Smooth muscle cell (in vitro differentiated cells): Measurements from ENCODE around the gene SAFB2. TPM values are rescaled to one million over a fixed set of nuclear protein-coding genes. Genes with fewer than 3 reads are reported as not detected.

ENCODE experiments used
- DNase-seq: peaks from one replicate; lab custom pipeline; 2025; ENCODE audit not compliant: unreplicated experiment; lab: John Stamatoyannopoulos, UW
- H2AFZ ChIP-seq: fragments of 200-600 bp; sonication (generic); 2 replicates; pipeline ENCODE4 v1.6.0; 2016; ENCODE audit warnings: antibody characterized with exemption, low read depth, mild to moderate bottlenecking
- H3F3A ChIP-seq: fragments of 200-600 bp; sonication (generic); 2 replicates; pipeline ENCODE4 v1.6.0; 2017; ENCODE audit warnings: antibody characterized with exemption, low read depth
- H3K27ac ChIP-seq: fragments of 200-600 bp; sonication (generic); 2 replicates; pipeline ENCODE4 v1.5.1; 2016; ENCODE audit warnings: low read depth, mild to moderate bottlenecking
- H3K27me3 ChIP-seq: fragments of 200-600 bp; sonication (generic); 2 replicates; pipeline ENCODE4 v1.6.1; 2016; ENCODE audit warnings: low read depth, mild to moderate bottlenecking
- H3K36me3 ChIP-seq: fragments of 200-600 bp; sonication (generic); 2 replicates; pipeline ENCODE4 v1.5.1; 2016; ENCODE audit warnings: low read depth
- H3K4me1 ChIP-seq: fragments of 200-600 bp; sonication (generic); 2 replicates; pipeline ENCODE4 v1.5.1; 2016; ENCODE audit warnings: low read depth
- H3K4me2 ChIP-seq: fragments of 200-600 bp; sonication (generic); 2 replicates; pipeline ENCODE4 v1.6.0; 2016; ENCODE audit warnings: mild to moderate bottlenecking
- H3K4me3 ChIP-seq: fragments of 200-600 bp; sonication (generic); 2 replicates; pipeline ENCODE4 v1.5.1; 2016; ENCODE audit warnings: mild to moderate bottlenecking
- H3K79me2 ChIP-seq: fragments of 200-600 bp; sonication (generic); 2 replicates; pipeline ENCODE4 v1.6.0; 2016; ENCODE audit warnings: low read depth, mild to moderate bottlenecking
- H3K9ac ChIP-seq: fragments of 200-600 bp; sonication (generic); 2 replicates; pipeline ENCODE4 v1.6.0; 2016; ENCODE audit warnings: low read depth
- H3K9me3 ChIP-seq: fragments of 200-600 bp; sonication (generic); replicated peaks from 2 replicates; pipeline ENCODE4 v1.5.1; 2016; ENCODE audit warnings: low read depth
- H4K20me1 ChIP-seq: fragments of 200-600 bp; sonication (generic); 2 replicates; pipeline ENCODE4 v1.6.0; 2016; ENCODE audit warnings: low read depth
- WGBS: methylation state at CpG from one replicate; pipeline ENCODE4 v1.1.7; 2016; ENCODE audit warnings: low lambda C conversion rate; 5-methylcytosine and 5-hydroxymethylcytosine counted together
- polyA plus RNA-seq: library from polyadenylated mRNA; unstranded; fragments of >200 nt; fragmentation: Nextera tagmentation; extraction: Ambion mirVana; gene quantifications from 2 replicates; pipeline ENCODE4 v1.2.1, GENCODE V29; 2016
- total RNA-seq: library from RNA; depleted of rRNA; stranded (reverse); fragments of >200 nt; gene quantifications from 2 replicates; pipeline ENCODE4 v1.2.3, GENCODE V29; 2014
- TF ChIP-seq, protein P1 (sequence below): fragments of 200-600 bp; sonication (generic); IDR thresholded peaks from 2 replicates; pipeline ENCODE4 v1.5.1; 2017; ENCODE audit warnings: borderline replicate concordance, mild to moderate bottlenecking, antibody characterized with exemption; ENCODE audit not compliant: insufficient read depth, poor library complexity, severe bottlenecking

SAFB2 gene
- total and polyA plus RNA-seq, 2 experiments from 2014 or later: 28.9 to 44.9 TPM

DNA sequence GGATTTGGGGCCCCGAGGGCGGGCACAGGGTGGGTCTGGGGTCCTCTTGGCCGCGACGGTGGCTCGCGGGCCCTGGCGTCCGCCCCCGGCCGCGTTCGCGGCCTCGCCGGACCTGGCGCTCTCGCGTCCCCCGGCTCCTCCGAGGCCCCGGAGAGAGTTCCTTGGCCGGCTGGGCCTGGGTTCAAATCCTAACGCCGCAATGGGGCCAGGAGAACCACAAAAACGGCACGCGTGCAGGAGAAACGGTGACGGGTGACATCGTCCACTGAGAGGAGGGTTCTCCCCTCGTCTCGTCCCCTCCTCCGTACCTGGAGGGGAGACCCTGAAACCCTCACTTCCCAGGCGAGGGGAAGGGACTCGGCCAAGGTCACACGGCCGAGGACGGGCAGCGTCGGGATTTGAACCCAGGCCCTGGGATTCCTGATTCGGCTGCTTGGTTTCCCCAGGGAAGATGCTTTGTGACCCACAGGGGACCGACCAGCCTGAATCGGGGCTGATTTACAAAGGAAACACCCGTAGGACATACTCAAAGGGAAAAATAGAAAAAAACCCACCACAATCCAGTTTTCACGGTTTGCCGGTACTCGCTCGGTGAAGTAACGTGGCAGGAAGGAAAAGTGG, 931 bp upstream of the SAFB2 start:
- Histone ChIP-seq H4K20me1 (peaks cover 70% of the 10 kb centered on the region), H3K4me2 (peak overlapping the region; percentile 97)
- WGBS: under 1% methylated on average over 49 of the region's 50 CpGs

DNA sequence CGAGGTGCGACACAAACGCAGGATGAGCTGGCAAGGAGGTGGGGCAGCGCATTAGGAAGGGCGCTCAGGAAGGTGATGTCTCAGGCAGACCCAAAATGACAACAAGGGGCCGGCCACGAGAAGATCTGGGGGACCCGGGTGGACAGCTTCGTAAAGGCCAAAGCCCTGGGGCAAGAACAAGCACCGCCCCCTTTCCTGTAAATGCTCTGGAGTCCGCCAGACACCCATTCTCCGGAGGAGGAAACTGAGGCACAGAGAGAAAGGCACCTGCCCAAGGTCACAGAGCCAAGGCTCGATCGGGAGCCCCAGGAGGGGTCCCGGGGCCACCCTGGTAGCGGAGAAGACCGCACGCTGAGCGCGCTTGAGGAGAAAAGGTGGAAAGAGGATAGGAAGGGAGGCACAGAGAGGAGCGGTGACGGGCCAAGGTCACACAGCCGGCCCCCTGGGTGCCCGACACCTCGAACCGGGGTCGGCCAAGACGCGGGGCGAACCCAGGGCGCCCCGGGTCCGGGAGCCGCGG, 571 bp downstream of the SAFB2 start:
- peak overlapping the region; percentile 86 for H3K4me3 ChIP-seq
- peak overlapping the region; percentile 95 for H3K27ac ChIP-seq
- no peaks in the 10 kb centered on the region for H3K9me3 ChIP-seq
- DNase-seq: no peak
- peaks cover 25% of the 10 kb centered on the region for H3K4me1 ChIP-seq
- peak overlapping the region; percentile 98 for H3K4me2 ChIP-seq
- H3F3A ChIP-seq: peaks cover 9% of the 10 kb centered on the region
- H3K79me2 ChIP-seq: peaks cover 92% of the 10 kb centered on the region
- TF ChIP-seq, protein P1, sequence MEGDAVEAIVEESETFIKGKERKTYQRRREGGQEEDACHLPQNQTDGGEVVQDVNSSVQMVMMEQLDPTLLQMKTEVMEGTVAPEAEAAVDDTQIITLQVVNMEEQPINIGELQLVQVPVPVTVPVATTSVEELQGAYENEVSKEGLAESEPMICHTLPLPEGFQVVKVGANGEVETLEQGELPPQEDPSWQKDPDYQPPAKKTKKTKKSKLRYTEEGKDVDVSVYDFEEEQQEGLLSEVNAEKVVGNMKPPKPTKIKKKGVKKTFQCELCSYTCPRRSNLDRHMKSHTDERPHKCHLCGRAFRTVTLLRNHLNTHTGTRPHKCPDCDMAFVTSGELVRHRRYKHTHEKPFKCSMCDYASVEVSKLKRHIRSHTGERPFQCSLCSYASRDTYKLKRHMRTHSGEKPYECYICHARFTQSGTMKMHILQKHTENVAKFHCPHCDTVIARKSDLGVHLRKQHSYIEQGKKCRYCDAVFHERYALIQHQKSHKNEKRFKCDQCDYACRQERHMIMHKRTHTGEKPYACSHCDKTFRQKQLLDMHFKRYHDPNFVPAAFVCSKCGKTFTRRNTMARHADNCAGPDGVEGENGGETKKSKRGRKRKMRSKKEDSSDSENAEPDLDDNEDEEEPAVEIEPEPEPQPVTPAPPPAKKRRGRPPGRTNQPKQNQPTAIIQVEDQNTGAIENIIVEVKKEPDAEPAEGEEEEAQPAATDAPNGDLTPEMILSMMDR: no peak
- peak overlapping the region; percentile 89 for H2AFZ ChIP-seq
- H3K27me3 ChIP-seq: no peaks in the 10 kb centered on the region
- peaks cover 69% of the 10 kb centered on the region for H4K20me1 ChIP-seq
- no peaks in the 10 kb centered on the region for H3K36me3 ChIP-seq
- WGBS: 3% methylated on average over 33 of the region's 35 CpGs
- H3K9ac ChIP-seq: peak overlapping the region; percentile 85

More for the DNA sequence above, 931 bp upstream of the SAFB2 start:
- TF ChIP-seq, protein P1: no peak
- peak; percentile 15 for DNase-seq
- Histone ChIP-seq H3K4me3 (peak overlapping the region; percentile 86), H3K36me3 (no peaks in the 10 kb centered on the region), H2AFZ (peak overlapping the region; percentile 89), H3K4me1 (peaks cover 28% of the 10 kb centered on the region), H3F3A (peaks cover 9% of the 10 kb centered on the region), H3K27ac (peak overlapping the region; percentile 95), H3K79me2 (peaks cover 95% of the 10 kb centered on the region), H3K9me3 (no peaks in the 10 kb centered on the region), H3K9ac (peak overlapping the region; percentile 97), H3K27me3 (no peaks in the 10 kb centered on the region)

DNA sequence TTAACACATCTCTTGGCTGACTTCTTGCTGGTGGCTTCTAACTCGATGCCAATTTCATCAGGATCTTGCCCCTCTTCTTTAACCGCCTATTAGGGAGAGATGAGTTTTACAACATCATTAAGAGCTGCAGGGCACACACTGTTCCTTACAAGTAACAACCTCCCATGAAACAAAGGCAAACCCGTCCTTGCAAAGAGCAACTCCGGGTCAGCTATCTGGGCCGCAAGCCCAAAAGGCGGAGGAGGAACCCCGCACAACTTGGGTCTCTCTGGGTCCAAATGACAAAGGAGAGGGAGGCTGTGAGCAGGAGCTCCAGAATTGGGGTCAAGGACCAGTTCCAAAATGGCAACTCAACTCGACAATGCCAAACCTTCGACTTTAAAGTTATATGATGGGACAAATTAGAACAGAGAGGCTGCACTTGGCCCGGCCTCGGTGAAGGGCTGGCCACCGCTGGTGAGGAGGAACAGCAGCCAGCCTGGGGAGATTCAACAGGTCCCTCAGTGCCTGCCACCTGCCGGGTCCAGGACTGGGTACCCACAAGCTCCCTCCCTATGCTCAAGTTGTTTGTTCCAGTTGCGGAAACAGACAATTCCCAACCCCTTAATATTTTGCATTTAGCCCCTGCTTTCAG, 1.1 kb downstream of the SAFB2 start:
- Histone ChIP-seq H3K9ac (peak overlapping the region; percentile 85), H3K27ac (no peak overlapping the region), H3K4me1 (peaks cover 25% of the 10 kb centered on the region), H2AFZ (peak overlapping the region; percentile 89), H4K20me1 (peaks cover 68% of the 10 kb centered on the region), H3K36me3 (no peaks in the 10 kb centered on the region), H3F3A (peaks cover 9% of the 10 kb centered on the region), H3K9me3 (no peaks in the 10 kb centered on the region), H3K4me3 (peak overlapping the region; percentile 86), H3K79me2 (peaks cover 86% of the 10 kb centered on the region), H3K4me2 (peak overlapping the region; percentile 98), H3K27me3 (no peaks in the 10 kb centered on the region)
- TF ChIP-seq, protein P1: no peak
- WGBS: 68% methylated on average over 14 of the region's 14 CpGs
- no peak for DNase-seq
